Medulla oblongata (tissue), 1 donor: ENCODE results near the gene RUVBL1.
A peak's percentile ranks its signal among the peaks of the same experiment; 100 is the strongest.
"Not testable (repeated sequence)": the region's sequence is repeated elsewhere in the genome, so short reads cannot be mapped to it uniquely, and the experiment has no call there.

Experiments
- DNase-seq: peaks from one replicate; pipeline ENCODE4 v3.0.0-alpha.2; 2015; ENCODE audit errors: extremely low spot score

The RUVBL1 gene

GRCh38 chr3:128123538-128124368 lies at the start of gene RUVBL1:
RUVBL1 (minus strand) TSS chr3:128123812; CDS start chr3:128123724, 88 bp downstream.
- peak; percentile 98 for DNase-seq

DNA sequence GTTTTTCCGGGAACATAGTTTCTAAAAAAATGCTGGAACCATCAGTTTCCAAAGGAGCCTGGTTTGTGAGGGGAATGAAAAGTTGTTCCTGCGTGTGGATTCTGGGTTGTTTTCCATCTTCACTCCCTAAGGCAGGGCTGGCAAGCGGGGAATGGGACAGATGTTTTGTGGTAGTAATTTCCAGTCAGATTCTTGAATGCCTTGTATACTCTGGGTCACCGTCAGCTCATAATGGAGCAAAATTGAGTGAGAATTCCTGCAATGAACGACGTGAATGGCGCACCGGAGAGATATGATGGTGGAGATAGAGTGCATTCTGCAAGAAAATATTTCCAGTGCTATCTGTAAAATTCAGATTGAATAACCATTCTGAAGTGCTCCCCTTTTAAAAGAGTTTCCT lies 49.6 kb upstream of the RUVBL1 start:
- no peak for DNase-seq

- peak; percentile 92 for DNase-seq
These were observed 47.4 kb upstream of the RUVBL1 start for GRCh38 chr3:128170866-128171516.

DNA sequence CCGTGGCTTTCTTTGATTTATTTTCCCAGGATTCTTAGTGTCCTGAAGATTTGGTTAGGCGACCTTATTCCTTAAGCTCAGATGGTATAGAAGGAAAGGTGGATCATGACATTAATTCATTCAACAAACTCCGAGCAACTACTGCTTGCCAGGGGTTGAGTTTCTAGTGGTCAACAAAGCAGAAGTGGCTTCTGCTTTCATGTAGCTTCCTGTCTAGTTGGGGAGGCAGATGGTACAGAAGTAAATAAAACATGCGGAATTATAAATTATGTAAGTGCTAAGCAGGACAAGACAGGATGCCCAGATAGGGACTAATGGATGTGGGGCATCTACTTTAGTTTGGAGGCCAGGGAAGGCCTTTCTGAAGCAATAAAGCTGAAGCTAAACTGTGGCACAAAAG lies 45.2 kb upstream of the RUVBL1 start:
- no peak for DNase-seq

DNA sequence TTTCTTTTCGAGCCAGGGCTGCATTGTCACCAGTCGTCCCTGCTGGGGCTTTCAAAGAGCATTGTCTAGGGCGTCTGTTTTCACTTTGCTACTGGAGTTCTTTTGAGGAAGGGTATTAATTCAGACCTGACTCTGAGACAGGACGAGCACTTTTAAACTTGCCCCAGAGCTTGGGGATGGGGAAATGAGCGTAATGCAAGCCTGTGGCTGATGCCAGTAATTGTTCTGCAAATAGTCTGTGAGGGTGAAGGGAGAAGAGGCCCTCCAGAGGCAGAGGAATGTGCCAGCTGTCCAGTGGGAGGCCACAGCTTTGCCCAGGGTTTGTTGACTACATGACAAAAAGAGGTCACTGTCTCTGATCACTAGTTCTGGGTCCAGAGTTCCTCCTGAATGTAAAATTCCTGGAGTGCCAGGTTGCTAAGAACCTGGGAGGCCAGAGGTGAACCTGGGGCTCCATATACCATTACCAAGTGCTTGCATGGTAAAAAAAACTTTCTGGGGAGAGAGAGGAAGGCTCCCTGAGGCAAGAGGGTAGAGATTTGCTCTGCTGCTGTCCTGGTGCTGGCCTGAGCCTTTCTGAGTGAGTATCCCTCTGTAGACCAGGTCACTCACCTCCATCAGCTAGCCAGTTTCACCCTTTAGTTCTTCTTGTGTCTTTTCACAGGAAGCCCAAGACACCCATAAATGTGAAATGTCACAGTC lies 44.5 kb upstream of the RUVBL1 start:
- DNase-seq, result no peak

GRCh38 chr3:128167646-128167972 lies 44.0 kb upstream of the RUVBL1 start:
- no peak for DNase-seq

DNA sequence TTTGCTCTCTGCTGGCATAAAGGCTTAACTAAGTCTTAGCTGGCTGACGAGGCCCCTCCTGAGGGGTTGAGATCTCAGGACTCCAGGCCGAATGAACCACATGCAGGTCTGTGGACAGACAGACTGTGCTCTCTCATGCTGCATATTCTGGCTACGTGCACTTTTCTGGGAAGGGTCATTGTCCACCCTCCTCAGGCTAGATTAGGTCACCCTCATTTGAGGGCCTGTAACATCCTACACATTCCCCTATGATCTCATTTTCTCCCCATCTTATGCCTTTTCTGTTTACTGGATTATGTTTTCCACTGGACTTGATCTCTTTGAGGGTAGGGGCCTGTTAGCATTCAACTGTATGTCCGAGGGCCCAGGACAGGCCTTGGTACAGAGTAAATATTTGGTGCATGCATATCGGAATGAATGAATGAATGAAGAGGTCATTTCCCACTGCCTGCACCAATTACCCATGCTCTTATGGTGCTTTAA lies 43.4 kb upstream of the RUVBL1 start:
- no peak for DNase-seq

GRCh38 chr3:128163432-128163831 lies 39.8 kb upstream of the RUVBL1 start:
- DNase-seq, result no peak

- no peak for DNase-seq
These were observed 37.0 kb upstream of the RUVBL1 start for GRCh38 chr3:128160661-128161060.

DNA sequence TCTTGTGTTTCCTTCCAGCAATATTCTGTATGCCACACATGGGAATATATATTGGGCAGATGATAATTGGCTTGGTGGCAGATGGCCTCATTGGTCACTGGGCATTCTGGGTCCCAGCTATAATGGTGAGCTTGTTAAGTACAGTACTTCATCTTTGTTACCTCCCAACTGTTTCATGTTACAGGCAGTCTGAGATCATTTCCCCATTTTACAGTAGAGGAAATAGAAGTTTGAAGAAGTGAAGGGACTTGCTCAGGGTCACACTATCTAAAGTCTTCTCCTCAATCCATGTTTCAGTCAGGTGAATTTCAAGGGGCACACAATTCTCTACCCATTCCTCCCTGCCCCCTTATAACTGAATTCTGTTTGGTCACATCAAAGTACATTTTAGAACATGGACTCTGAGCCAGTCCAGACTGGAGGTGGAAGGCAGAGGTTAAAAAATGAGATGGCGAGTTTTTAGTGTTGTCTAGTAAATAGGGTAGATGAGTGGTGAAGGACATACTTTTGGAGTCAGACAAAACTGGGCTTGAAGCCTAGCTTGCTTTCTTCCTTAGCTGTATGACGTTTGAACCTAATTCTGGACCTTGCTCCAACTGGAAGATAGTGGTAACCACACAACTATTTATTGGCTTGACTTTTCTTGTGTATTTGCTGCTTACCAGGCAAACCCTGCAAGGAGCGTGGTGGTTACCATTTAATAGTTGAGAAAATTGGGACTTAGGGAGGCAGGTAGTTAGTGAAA lies 32.2 kb upstream of the RUVBL1 start:
- no peak for DNase-seq

- DNase-seq, result not testable (repeated sequence)
These were observed 30.7 kb upstream of the RUVBL1 start for GRCh38 chr3:128154354-128154753.

- DNase-seq, result peak; percentile 57
These were observed 29.8 kb upstream of the RUVBL1 start, which contains the start of gene EEFSEC for GRCh38 chr3:128153156-128154041. EEFSEC (plus strand) TSS chr3:128153481; CDS start chr3:128153508, 27 bp downstream.

- no peak for DNase-seq
These were observed 29.0 kb upstream of the RUVBL1 start for GRCh38 chr3:128152419-128153155.

DNA sequence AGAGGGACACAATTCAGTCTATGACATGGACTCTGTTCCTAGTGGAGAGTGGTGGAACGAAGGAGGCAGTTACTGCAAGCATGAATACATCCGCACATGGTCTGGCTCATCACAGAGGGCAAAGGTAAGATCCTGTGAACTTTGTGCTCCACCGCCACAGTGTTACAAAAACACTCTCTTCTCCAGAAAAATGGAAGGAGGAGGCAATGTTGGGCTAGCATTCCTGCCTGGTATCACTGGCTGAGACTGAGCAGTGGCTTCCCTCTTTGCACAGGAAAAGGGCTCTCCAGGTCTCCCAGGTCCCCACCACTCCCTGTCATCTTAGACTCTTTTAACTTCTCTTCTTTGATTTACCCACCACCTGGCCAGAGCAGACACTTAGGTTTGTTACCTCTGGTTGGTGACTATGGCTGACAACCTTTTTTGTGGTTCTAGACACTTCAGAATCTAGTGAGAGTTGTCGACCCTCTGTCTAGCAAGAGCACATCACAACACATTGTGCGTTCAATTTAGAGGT lies 28.2 kb upstream of the RUVBL1 start:
- no peak for DNase-seq

GRCh38 chr3:128149650-128150049 lies 26.0 kb upstream of the RUVBL1 start:
- peak; percentile 58 for DNase-seq

DNA sequence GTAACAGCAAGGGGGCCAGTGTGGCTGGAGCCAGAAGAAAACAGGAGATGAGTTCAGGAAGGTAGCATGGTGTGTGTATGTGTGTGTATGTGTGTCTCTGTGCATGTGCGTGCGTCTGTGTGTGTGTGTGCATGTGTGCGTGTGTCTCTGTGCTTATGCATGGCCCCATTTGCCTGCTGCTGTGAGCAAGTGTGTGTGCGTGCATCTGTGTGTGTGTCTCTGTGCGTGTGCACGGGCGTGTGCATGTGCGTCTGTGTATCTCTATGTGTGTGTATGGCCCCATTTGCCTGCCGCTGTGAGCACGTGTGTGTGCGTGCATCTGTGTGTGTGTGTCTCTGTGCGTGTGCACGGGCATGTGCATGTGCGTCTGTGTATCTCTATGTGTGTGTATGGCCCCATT lies 22.6 kb upstream of the RUVBL1 start:
- no peak for DNase-seq

GRCh38 chr3:128145279-128145678 lies 21.7 kb upstream of the RUVBL1 start:
- peak; percentile 82 for DNase-seq

DNA sequence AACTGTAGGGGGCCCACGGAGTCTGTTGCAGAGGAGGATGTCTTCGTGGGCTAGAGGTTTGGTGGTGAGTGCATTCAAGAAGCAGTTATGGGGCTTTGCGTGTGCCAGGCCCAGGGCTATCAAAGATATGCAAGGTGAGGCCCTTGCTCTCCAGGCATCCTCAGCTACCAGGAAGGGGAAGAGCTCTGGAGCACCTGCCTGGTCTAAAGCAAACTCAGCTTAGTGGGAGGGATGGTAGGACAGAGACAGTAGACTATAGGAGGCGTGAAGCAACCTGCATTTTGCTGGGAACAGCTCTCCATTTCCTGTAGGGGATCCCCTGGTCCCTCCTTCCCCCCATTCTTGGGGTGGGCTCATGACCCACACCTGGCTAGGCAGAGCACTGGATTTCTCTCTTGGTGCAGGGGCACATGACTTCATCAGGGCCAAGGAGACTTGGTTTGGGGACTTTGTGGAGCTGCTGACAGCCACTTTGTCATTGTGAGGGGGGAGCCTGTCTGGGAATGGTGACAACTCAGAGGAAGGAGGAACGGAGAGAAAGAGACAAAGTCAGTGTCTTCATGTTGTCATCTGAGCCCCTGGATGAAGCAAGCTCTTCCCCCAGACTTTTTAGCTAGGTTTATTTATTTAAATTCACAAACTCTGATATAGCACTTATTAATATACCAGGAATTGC lies 21.0 kb upstream of the RUVBL1 start:
- DNase-seq, result no peak

DNA sequence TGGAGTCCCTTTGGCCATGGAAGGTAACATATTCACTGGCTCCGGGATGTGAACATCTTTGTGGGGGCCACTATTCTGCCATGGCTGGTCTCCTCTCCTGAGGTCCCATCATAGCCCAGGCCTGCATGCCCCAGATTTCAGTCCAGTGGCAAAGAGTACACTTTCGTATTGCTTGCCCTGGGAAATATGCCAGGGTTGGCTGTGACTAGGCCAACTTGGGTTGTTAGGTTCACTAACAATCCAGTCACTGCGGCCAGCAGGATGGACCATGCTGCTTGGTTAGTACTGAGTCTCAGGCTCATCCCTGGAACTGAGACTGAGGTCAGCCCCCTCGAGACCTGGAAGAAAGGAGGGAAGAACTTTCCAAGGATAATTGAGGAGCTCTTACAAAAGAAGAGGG lies 19.9 kb upstream of the RUVBL1 start:
- DNase-seq, result no peak
